Nephron progenitor cell (in vitro differentiated cells): ENCODE results near the gene PCNX3.

Experiments used
- DNase-seq: peaks from one replicate; pipeline ENCODE4 v3.0.0; 2021
- H3K27ac Mint-ChIP-seq: 2 replicates; pipeline ENCODE4 v1.8.0; 2021; ENCODE audit warnings: mild to moderate bottlenecking, moderate library complexity, mixed read lengths
- H3K27me3 Mint-ChIP-seq: 2 replicates; pipeline ENCODE4 v1.8.0; 2021; ENCODE audit warnings: mild to moderate bottlenecking, low read depth, mixed read lengths; ENCODE audit not compliant: poor library complexity
- H3K36me3 Mint-ChIP-seq: 2 replicates; pipeline ENCODE4 v1.8.0; 2021; ENCODE audit warnings: low read depth, mixed read lengths
- H3K4me1 Mint-ChIP-seq: 2 replicates; pipeline ENCODE4 v1.8.0; 2021; ENCODE audit warnings: mixed read lengths
- H3K4me3 Mint-ChIP-seq: 2 replicates; pipeline ENCODE4 v1.8.0; 2021; ENCODE audit warnings: mild to moderate bottlenecking, moderate library complexity, mixed read lengths
- H3K9me3 Mint-ChIP-seq: 2 replicates; pipeline ENCODE4 v1.8.0; 2021; ENCODE audit warnings: mild to moderate bottlenecking, moderate library complexity, mixed read lengths
- CTCF ChIP-seq: fragments of 200-600 bp; sonication (generic); IDR thresholded peaks from 2 replicates; pipeline ENCODE4 v1.5.0; 2021; ENCODE audit warnings: antibody characterized with exemption

The PCNX3 gene

DNA sequence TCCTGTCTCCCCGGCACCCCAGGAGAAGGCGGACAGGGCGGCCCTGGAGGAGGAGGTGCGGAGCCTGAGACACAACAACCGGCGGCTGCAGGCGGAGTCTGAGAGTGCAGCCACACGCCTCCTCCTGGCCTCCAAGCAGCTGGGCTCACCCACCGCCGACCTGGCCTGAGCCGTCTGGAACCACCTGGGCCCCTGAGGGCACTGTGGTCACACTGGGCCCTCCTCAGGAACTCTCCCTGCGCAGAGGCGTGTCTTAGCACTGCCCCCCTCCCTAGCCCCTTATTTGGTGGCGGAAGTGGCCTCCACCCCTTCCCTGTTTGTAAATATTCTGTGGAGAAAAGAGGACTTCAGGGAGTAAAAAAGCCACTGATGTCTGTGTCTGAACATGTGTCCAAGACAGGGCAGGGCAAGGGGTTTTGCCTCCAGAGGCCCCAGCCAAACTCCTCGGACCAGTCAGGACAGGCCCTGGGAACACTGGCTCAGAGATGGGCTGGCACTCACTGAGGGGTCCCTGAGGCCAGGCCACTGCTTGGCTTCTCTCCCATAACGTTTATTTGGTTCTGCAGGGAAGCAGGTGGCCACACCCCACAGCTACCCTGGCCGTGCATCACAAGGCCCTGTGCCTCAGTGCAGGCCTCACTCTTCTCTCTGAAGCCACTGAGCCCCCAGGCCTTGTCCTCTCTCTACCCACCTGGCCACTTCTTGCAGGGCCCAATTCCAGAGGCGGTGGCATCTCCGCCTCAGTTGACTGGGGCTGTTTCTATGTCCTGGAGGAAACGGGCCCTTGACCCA is 35.2 kb downstream of the PCNX3 start:
- Mint-ChIP-seq H3K4me3 (no peak overlapping the region), H3K27me3 (peaks cover 12% of the 10 kb centered on the region), H3K9me3 (no peaks in the 10 kb centered on the region), H3K4me1 (peaks cover 45% of the 10 kb centered on the region), H3K27ac (no peak overlapping the region), H3K36me3 (peaks cover 25% of the 10 kb centered on the region)
- TF ChIP-seq CTCF: no peak
- DNase-seq: no peak

- no peak overlapping the region for H3K27ac Mint-ChIP-seq
- H3K9me3 Mint-ChIP-seq: no peaks in the 10 kb centered on the region
- DNase-seq: no peak
- H3K4me1 Mint-ChIP-seq: peaks cover 45% of the 10 kb centered on the region
- no peak for TF ChIP-seq CTCF
- peaks cover 9% of the 10 kb centered on the region for H3K27me3 Mint-ChIP-seq
- H3K36me3 Mint-ChIP-seq: peaks cover 30% of the 10 kb centered on the region
- H3K4me3 Mint-ChIP-seq: peak overlapping the region; percentile 83
Observed at GRCh38 chr11:65651339-65651588, 35.7 kb downstream of the PCNX3 start.

GRCh38 chr11:65651589-65652510 is 36.3 kb downstream of the PCNX3 start:
- H3K36me3 Mint-ChIP-seq: peaks cover 35% of the 10 kb centered on the region
- DNase-seq: no peak
- peaks cover 45% of the 10 kb centered on the region for H3K4me1 Mint-ChIP-seq
- H3K27me3 Mint-ChIP-seq: peaks cover 9% of the 10 kb centered on the region
- peak overlapping the region; percentile 83 for H3K4me3 Mint-ChIP-seq
- peak overlapping the region; percentile 94 for H3K27ac Mint-ChIP-seq
- no peak for TF ChIP-seq CTCF
- no peaks in the 10 kb centered on the region for H3K9me3 Mint-ChIP-seq

- peak; percentile 93 for DNase-seq
- Mint-ChIP-seq H3K4me3 (peak overlapping the region; percentile 80), H3K27me3 (peaks cover 8% of the 10 kb centered on the region), H3K9me3 (no peaks in the 10 kb centered on the region), H3K4me1 (peaks cover 44% of the 10 kb centered on the region), H3K36me3 (peaks cover 42% of the 10 kb centered on the region), H3K27ac (peak overlapping the region; percentile 99)
- no peak for TF ChIP-seq CTCF
Observed at GRCh38 chr11:65652511-65653228, 37.1 kb downstream of the PCNX3 start.

DNA sequence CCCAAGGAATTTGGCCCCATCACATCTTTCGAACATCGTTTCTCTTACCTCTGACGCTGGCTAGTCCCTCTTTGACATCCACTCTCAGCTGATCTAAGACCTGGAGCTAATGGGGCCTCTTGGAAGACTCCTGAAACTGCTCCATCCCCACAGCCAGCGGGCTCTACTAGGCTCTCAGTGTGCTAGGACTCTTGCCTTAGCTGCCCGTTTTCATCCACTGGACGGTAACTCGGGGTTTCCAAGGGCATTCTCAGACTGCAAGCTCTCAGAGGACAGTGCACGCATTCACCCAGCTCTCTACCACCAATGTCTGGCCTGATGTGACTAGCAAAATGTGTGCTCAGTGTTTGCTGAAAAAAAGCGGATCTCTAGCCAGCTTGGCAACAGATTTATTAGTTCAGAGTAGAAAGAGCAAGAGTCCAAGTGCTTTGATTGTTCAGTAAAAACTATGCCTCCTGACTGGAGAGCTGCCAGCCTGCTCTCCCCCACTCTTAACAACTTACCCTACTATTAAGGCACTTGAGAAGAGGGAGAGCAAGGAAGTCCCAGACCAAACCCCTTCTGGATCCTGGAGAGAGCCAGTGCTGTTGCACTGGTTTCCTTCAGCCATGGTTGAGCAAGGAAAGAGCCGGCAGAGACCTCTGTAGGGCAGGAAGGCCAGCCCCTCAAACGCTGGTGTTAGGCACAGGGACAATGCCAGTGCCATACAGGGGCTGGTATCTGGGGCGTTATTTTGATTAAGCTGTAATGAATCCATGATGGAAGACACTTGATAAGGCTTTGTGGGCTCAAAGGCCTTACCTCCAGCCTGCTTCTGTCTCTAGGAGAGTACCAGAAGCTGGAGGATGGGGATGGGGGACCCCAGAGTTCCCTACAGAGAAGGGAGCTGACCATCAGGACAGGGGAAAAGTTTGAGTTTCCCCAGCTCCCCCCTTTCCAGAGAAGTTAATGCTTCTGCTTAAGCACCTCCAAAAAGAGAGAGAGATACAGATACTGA is 38.0 kb downstream of the PCNX3 start:
- H3K4me1 Mint-ChIP-seq: peaks cover 41% of the 10 kb centered on the region
- no peak for TF ChIP-seq CTCF
- H3K36me3 Mint-ChIP-seq: peaks cover 42% of the 10 kb centered on the region
- H3K4me3 Mint-ChIP-seq: peak overlapping the region; percentile 80
- no peaks in the 10 kb centered on the region for H3K9me3 Mint-ChIP-seq
- peak overlapping the region; percentile 99 for H3K27ac Mint-ChIP-seq
- H3K27me3 Mint-ChIP-seq: no peaks in the 10 kb centered on the region
- no peak for DNase-seq
